Fibroblast of lung (primary cell): ENCODE measurements around the gene C20orf204. TPM values are rescaled to one million over a fixed set of nuclear protein-coding genes. Genes with fewer than 3 reads are reported as not detected.

ENCODE experiments used
- DNase-seq, 2 donors: peaks; one replicate each; pipeline versions ENCODE4 v3.0.0 to v3.0.0-alpha.2; 2010; ENCODE audit warnings: low read depth in 2 of 2
- H2AFZ ChIP-seq: 2 replicates; pipeline ENCODE4 v1.5.1; 2012; ENCODE audit warnings: low read length, control low read depth, inconsistent platforms
- H3K27ac ChIP-seq: 2 replicates; pipeline ENCODE4 v1.5.1; 2011; ENCODE audit warnings: low read length, control low read depth; ENCODE audit not compliant: insufficient read depth
- H3K27me3 ChIP-seq: 2 replicates; pipeline ENCODE4 v1.5.1; 2011; ENCODE audit warnings: mild to moderate bottlenecking, low read length; ENCODE audit not compliant: control insufficient read depth, insufficient read depth
- H3K36me3 ChIP-seq: 2 replicates; pipeline ENCODE4 v1.5.1; 2011; ENCODE audit warnings: low read length; ENCODE audit not compliant: control insufficient read depth, insufficient read depth
- H3K4me1 ChIP-seq: 2 replicates; pipeline ENCODE4 v1.5.1; 2011; ENCODE audit warnings: low read length; ENCODE audit not compliant: control insufficient read depth, insufficient read depth; ENCODE audit errors: extremely low read depth
- H3K4me2 ChIP-seq: 2 replicates; pipeline ENCODE4 v1.5.1; 2011; ENCODE audit warnings: low read length, control low read depth; ENCODE audit not compliant: insufficient read depth; ENCODE audit errors: extremely low read depth
- H3K4me3 ChIP-seq, 4 experiments: fragments of 200-600 bp in 1 of 4; sonication (generic) in 1 of 4; replicated peaks in 1 of 4; 2 replicates each; pipeline ENCODE4 v1.5.1; 2011 to 2016; ENCODE audit warnings: low read length in 4 of 4, low read depth in 3 of 4, mild to moderate bottlenecking in 3 of 4, control low read depth in 2 of 4, inconsistent platforms in 1 of 4, mixed read lengths in 1 of 4; ENCODE audit not compliant: insufficient read depth in 1 of 4; ENCODE audit errors: control extremely low read depth in 1 of 4
- H3K79me2 ChIP-seq: 2 replicates; pipeline ENCODE4 v1.5.1; 2012; ENCODE audit warnings: mild to moderate bottlenecking, low read length, inconsistent platforms; ENCODE audit not compliant: control insufficient read depth, insufficient read depth
- H3K9ac ChIP-seq: 2 replicates; pipeline ENCODE4 v1.5.1; 2011; ENCODE audit warnings: mild to moderate bottlenecking, low read length, control low read depth; ENCODE audit not compliant: insufficient read depth
- H3K9me3 ChIP-seq: 2 replicates; pipeline ENCODE4 v1.5.1; 2012; ENCODE audit warnings: low read depth, low read length; ENCODE audit not compliant: control insufficient read depth, insufficient read depth
- H4K20me1 ChIP-seq: 2 replicates; pipeline ENCODE4 v1.5.1; 2011; ENCODE audit warnings: low read length; ENCODE audit not compliant: control insufficient read depth, insufficient read depth; ENCODE audit errors: extremely low read depth
- CTCF ChIP-seq, 2 donors: IDR thresholded peaks in 1 of 2; conservative IDR thresholded peaks in 1 of 2; 1 replicate in 1 of 2; 2 replicates in 1 of 2; pipeline ENCODE4 v1.5.1; 2011 to 2012; ENCODE audit warnings: low read length in 2 of 2, control low read depth in 1 of 2, inconsistent platforms in 1 of 2, low read depth in 1 of 2, mild to moderate bottlenecking in 1 of 2
- EZH2 ChIP-seq: IDR thresholded peaks from 2 replicates; pipeline ENCODE4 v1.5.1; 2012; ENCODE audit warnings: low read length, control low read depth, mild to moderate bottlenecking; ENCODE audit errors: missing control alignments
- polyA plus RNA-seq, 2 donors: library from polyadenylated mRNA; depleted of rRNA in 1 of 2; stranded (reverse) in 1 of 2; unstranded in 1 of 2; fragments of >200 nt; gene quantifications; 2 replicates each; pipeline ENCODE4 v1.2.1, GENCODE V29; 2011 to 2012; ENCODE audit warnings: missing spikeins in 1 of 2
- total RNA-seq: library from RNA; depleted of rRNA; stranded (reverse); fragments of >200 nt; gene quantifications from 2 replicates; pipeline ENCODE4 v1.2.1, GENCODE V29; 2014

Gene C20orf204
- total and polyA plus RNA-seq, 2 donors (not counting 1 experiment from before 2014, with no cell fraction given) = 0.02 to 0.66 TPM

GRCh38 chr20:64051033-64051452, 15.1 kb downstream of the C20orf204 start:
- Histone ChIP-seq H3K27ac (no peak overlapping the region), H2AFZ (no peak overlapping the region), H3K79me2 (no peaks in the 10 kb centered on the region), H3K4me3 (no peak overlapping the region), H3K27me3 (peaks cover 11% of the 10 kb centered on the region), H3K9me3 (no peaks in the 10 kb centered on the region), H3K4me1 (no peaks in the 10 kb centered on the region), H4K20me1 (no peaks in the 10 kb centered on the region), H3K4me2 (no peak overlapping the region), H3K36me3 (no peaks in the 10 kb centered on the region), H3K9ac (no peak overlapping the region)
- TF ChIP-seq EZH2 = no peak
- no peak for TF ChIP-seq CTCF (conservative IDR thresholded peaks at IDR 0.05 in 1 of 2, IDR thresholded peaks at IDR 0.05 in 1 of 2; ENCODE audit: low read depth in 1 of 2, low read length in 2 of 2)
- no peak for DNase-seq

GRCh38 chr20:64051561-64052325, 15.8 kb downstream of the C20orf204 start:
- H3K9me3 ChIP-seq = no peaks in the 10 kb centered on the region
- no peaks in the 10 kb centered on the region for H3K79me2 ChIP-seq
- no peak for DNase-seq
- H3K27ac ChIP-seq = no peak overlapping the region
- no peak overlapping the region for H3K4me2 ChIP-seq
- H3K9ac ChIP-seq = no peak overlapping the region
- no peaks in the 10 kb centered on the region for H3K36me3 ChIP-seq
- TF ChIP-seq CTCF (conservative IDR thresholded peaks at IDR 0.05 in 1 of 2, IDR thresholded peaks at IDR 0.05 in 1 of 2; ENCODE audit: low read depth in 1 of 2, low read length in 2 of 2) = no peak
- no peak for TF ChIP-seq EZH2
- no peaks in the 10 kb centered on the region for H4K20me1 ChIP-seq
- H3K4me1 ChIP-seq = no peaks in the 10 kb centered on the region
- no peak overlapping the region for H3K4me3 ChIP-seq
- no peak overlapping the region for H2AFZ ChIP-seq
- H3K27me3 ChIP-seq = peaks cover 11% of the 10 kb centered on the region

GRCh38 chr20:64052326-64052722, 16.3 kb downstream of the C20orf204 start:
- no peak overlapping the region for H2AFZ ChIP-seq
- H3K9me3 ChIP-seq = no peaks in the 10 kb centered on the region
- TF ChIP-seq CTCF (conservative IDR thresholded peaks at IDR 0.05 in 1 of 2, IDR thresholded peaks at IDR 0.05 in 1 of 2; ENCODE audit: low read depth in 1 of 2, low read length in 2 of 2) (no peak), EZH2 (no peak)
- no peak for DNase-seq
- H4K20me1 ChIP-seq = no peaks in the 10 kb centered on the region
- no peaks in the 10 kb centered on the region for H3K36me3 ChIP-seq
- H3K9ac ChIP-seq = no peak overlapping the region
- no peak overlapping the region for H3K4me3 ChIP-seq
- no peaks in the 10 kb centered on the region for H3K4me1 ChIP-seq
- H3K27me3 ChIP-seq = peaks cover 8% of the 10 kb centered on the region
- no peak overlapping the region for H3K4me2 ChIP-seq
- no peaks in the 10 kb centered on the region for H3K79me2 ChIP-seq
- no peak overlapping the region for H3K27ac ChIP-seq
